Activated CD4-positive, alpha-beta T cell treated with anti-CD3 and anti-CD28 coated beads, Interleukin-2, amount 50 U/mL, for 4 hours (primary cell): Measurements from ENCODE around the gene RNU1-1.
"Not testable (repeated sequence)": the region's sequence is repeated elsewhere in the genome, so short reads cannot be mapped to it uniquely, and the experiment has no call there.

Experiments used
- DNase-seq, 2 experiments: peaks; one replicate each; pipeline ENCODE4 v3.0.0-alpha.2; 2020

The RNU1-1 gene

GRCh38 chr1:16491056-16491675 is 22.9 kb downstream of the RNU1-1 start:
- DNase-seq, result no peak

DNA sequence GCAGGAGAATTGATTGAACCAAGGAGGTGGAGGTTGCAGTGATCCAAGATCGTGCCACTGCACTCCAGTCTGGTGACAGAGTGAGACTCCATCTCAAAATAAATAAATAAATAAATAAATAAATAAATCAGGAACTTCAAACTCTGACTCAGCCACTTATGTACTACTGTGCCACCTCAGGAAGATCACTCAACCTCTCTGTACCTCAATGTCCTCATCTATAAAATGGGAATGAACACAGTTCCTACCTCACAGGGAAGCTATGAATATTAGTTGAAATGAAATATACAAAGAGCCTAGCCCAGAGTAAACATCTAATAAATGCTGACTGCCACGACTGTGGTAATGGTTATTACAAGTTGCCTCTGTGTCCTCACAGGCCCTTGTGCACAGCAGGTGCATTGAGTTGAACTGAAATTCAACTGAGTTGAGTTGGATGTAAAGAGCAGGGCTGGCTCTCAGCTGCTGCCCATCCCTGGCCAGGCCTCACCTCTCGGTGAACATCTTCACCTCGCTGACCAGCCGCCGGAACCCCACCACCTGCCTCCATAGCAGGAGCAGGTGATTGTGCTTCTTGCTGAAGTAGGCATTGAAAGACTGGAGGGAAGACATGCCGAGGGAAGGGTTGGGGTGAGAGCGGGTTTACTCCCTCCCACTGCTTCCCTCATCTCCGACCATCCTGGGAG is 24.7 kb downstream of the RNU1-1 start:
- not testable (repeated sequence) for DNase-seq

- DNase-seq, result not testable (repeated sequence)
These were observed 27.1 kb downstream of the RNU1-1 start for GRCh38 chr1:16487011-16487410.

DNA sequence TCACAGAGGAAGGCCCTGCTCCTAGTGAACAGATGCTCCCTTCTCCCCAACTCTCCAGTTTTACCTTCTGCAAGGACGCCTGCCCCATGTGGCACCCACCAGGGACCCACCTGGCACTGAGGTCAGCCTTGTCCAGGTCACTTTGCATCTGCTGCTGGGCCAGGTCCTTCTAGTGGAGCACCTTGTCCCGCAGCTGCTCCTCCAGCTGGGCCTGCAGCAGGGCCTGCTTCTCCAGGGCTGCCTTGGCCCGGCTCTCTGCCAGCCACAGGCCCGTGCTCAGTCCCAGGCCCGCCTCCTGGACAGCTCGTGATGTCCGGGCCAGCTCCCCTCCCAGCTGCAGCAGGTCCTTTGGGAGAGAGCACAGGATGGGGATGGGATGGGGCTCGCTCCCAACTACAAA is 27.8 kb downstream of the RNU1-1 start:
- not testable (repeated sequence) for DNase-seq

DNA sequence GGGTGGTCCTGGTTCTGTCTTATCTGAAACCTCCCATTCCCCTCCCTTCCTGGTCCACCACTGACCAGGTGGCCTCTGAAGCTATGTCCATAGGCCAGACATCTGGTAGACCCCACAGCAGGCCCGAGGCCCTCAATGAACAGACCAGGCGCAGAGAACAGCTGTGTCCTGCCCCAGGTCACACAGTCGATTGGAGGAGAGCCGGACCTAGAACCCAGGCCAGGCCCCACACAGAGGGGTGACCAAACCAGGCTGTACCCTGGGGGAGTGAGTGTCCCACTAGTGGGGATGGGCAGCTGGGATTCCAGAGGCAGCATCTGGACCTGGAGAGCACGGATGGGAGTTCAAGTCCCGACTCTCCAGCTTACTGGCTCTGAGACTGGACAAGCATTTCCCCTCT is 29.2 kb downstream of the RNU1-1 start:
- DNase-seq, result no peak

DNA sequence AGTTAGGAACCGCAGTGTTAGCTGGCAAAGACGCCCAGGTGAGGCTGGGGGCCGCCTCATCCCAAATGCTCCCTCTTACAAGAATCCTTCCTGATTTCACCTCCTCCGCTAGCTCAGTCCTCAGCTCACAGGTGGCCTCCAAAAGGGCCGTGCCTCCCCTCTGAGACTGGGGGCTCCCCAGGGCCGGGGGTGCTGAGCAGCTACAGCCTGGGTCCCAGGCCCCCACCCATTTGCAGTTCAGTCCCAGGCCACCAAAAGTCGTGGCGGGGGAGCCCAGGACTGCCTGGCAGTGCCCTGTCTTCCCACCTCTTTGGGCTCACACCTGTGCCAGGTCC is 29.6 kb downstream of the RNU1-1 start:
- no peak for DNase-seq

- not testable (repeated sequence) for DNase-seq
These were observed 30.2 kb downstream of the RNU1-1 start for GRCh38 chr1:16483639-16484500.

DNA sequence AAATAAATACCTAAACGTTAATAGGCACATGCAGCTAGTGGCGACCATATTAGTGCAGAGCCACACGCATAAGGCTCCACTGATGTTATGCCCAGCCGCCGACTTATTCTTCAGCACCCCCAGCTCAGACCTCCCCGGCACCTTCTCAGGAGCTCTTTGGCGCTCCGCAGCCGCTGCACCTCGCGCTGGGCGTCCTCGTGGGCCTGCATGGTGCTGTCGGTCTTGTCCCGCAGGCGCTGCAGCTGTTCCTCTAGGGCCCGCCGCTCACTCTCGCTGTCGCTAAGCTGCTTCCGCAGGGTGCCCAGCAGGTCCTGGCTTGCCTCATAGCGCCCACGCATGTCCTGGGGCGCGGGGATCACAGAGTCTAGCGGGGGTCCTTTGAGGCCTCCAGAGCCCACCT is 30.9 kb downstream of the RNU1-1 start:
- not testable (repeated sequence) for DNase-seq

DNA sequence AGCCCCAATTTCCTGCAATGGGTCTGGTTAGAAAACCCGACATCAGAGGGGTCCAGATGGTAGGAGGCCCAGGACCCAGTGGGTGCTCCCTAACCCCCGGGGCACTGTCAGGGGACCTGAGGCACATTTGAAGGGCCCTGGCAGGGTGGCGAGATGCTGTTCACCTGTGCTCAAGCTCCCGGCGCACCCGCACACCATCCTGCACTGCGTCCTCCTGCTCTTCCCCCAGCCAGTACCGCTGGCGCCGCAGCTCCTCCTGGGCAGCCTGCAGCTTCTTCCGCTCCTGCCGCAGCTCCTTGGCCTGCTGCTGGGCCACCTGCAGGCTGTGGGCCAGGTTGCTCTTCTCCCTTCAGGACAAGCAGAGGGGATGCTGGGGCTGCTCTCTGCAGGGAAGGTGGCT is 36.0 kb downstream of the RNU1-1 start:
- DNase-seq, result no peak

GRCh38 chr1:16475771-16476770 is 38.0 kb downstream of the RNU1-1 start:
- DNase-seq, result not testable (repeated sequence)

DNA sequence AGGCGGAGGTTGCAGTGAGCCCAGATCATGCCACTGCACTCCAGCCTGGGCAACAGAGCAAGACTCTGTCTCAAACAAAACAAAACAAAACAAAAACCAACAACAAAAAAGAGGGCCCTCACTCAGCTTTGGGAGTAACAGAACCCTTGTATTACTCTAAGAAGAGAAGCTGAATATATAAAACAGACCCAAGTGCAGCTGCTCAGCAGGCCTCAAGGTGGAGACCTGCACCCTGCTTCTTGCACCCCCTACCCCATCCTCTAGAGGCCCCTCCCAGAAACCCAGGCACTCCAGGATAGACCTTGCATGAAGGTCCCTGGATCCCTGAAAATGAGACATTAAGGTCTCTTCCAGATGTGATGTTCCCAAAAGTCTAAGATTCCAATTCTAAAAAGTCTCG is 39.2 kb downstream of the RNU1-1 start:
- not testable (repeated sequence) for DNase-seq

- DNase-seq, result no peak
These were observed 39.8 kb downstream of the RNU1-1 start for GRCh38 chr1:16474166-16474800.

- DNase-seq, result no peak
These were observed 45.5 kb downstream of the RNU1-1 start for GRCh38 chr1:16468558-16468957.

GRCh38 chr1:16464917-16465625 is 49.0 kb downstream of the RNU1-1 start:
- DNase-seq, result no peak
